CD4-positive, alpha-beta T cell treated with Interferon gamma for 1 hour (primary cell): Measurements from ENCODE around the gene ZNF609.
A peak's percentile ranks its signal among the peaks of the same experiment; 100 is the strongest.

Source experiments
- DNase-seq: peaks from one replicate; pipeline ENCODE4 v3.0.0-alpha.2; 2020

Gene ZNF609

DNA sequence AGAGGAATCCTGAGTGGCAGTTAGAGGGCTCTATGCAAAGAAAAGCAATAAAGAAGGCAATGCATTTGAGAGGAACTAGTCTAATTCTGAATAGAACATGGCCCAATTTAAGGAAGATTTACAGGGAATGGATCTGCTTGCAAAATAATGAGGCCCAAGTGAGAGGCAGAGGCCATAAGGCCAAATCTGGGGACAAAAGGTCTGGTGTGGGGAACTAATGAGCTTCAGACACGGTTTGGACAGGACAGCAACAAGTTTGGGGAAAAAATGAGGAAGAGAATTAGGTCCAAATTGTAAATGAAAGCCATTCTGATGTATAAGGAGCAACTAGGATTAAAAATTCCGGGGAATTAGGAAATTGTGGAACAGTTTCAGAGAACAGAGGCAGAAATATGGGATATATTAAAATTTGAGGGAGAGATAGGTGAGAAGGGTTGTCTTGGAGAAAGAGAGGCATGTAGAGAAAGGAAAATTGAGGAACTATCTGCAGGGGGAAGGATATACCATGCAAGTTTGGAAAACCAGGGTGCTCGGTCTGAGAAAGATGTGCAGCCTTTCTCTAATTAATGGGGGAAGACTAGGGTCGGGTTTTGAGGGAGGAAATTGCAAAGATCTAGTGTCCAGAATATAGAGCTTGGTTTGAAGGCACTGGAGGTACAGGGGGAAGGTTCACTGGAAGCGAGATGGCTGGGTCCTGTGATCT, 241.3 kb downstream of the ZNF609 start:
- no peak for DNase-seq

GRCh38 chr15:64702816-64703631, 242.6 kb downstream of the ZNF609 start:
- DNase-seq = peak; percentile 93

- DNase-seq = no peak
Observed at GRCh38 chr15:64703632-64703959, 243.2 kb downstream of the ZNF609 start.

- DNase-seq = no peak
Observed at GRCh38 chr15:64705006-64705405, 244.6 kb downstream of the ZNF609 start.

DNA sequence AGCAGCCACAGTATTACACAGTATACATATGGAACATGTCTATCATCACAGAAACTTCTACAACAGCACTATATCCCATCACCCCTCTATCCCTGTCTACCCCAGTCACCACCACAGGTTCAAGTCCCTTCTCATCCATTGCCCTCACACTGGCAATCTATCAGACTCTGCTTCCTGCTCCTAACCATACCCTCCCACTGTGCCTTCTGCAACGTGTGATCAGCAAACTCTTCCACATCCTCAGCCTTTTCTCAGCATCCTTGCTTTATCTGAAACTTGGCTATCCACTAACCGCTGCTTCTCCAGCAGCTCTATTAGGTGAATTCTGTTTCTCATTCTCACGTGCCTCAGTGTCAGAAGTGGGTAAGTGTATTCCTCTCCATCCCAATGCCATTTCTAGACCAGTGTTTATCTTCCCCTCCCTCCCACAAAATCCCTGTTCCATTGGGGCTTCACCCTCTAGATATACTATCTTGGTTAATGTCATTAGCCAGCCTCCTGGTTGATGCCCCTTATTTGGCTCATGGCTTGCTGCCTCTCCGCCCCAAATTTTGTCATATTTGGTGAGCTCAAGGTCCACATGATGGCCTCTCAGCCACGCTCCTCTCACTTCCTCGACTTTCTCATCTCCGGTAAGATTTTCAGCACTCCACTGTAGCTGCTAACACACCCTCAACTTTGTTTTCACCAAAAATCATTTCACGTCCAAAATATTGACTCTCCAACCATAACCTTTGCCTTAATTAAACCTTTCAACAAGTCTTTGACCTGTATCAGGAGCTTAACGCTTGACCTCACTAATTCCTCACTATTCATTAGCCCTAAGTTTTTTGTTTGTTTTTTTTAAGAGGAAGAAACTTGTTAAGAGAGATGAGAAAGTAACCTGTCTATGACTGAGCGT, 245.9 kb downstream of the ZNF609 start:
- no peak for DNase-seq

DNA sequence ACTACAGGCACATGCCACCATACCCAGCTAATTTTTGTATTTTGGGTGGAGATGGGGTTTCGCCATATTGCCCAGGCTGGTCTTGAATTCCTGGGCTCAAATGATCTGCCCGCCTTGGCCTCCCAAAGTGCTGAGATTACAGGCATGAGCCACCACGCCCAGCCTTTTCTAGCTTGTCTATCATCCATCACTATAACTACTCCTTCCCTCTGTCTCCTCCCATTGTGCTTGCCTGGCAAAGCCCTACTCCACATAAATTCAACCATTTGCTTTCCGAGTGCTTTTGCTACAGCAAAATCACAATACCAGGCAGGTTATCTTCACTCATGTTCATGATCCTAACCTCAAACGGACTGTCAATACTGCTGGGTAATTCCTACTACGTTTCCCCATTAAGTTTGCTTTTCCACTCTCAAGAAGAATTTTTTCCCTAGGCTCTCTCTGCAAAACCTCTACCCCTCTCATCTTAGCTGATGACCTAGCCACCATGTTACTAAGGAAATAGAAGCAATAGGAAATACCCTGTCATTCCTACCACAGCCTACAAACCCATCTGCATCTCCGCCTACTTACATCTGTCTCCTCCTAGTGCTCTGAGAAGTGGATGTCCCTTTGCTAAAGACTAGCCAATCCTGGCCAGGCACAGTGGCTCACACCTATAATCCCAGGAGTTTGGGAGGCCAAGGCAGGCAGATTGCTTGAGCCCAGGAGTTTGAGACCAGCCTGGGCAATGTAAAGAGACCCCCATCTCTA, 250.5 kb downstream of the ZNF609 start:
- DNase-seq = no peak

DNA sequence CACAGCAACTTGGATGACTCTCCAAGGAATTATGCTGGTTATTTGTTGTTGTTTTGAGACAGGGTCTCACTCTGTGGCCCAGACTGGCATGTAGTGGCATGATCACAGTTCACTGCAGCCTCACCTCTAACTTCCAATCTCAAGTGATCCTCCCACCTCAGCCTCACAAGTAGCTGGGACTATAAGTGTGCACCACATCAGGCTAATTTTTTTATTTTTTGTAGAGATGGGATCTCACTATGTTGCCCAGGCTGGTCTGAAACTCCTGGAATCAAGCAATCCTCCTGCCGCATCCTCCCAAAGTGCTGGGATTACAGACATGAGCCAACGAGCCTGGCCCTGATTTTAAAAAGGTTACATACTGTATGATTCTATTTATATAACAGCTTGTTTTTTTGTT, 252.0 kb downstream of the ZNF609 start:
- no peak for DNase-seq

GRCh38 chr15:64713592-64713991, 253.2 kb downstream of the ZNF609 start:
- DNase-seq = no peak

DNA sequence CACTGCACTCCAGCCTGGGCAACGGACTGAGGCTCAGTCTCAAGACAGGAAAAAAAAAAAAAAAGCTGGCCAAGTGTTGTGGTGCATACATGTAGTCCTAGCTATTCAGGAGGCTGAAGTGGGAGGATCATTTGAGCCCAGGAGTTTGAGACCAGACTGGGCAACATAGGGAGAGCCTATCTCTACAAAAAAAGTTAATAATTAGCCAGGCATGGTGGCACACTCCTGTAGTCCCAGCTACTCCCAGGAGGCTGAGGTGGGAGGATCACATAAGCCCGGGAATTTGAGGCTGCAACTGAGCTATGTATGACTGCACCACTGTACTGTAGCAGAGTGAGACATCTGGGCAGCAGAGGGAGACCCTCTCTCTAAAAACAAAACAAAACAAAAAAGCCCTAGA, 256.1 kb downstream of the ZNF609 start:
- DNase-seq = no peak

GRCh38 chr15:64717130-64717529, 256.8 kb downstream of the ZNF609 start:
- no peak for DNase-seq

- no peak for DNase-seq
Observed at GRCh38 chr15:64717735-64718495, 257.5 kb downstream of the ZNF609 start.

GRCh38 chr15:64720188-64720587, 259.8 kb downstream of the ZNF609 start:
- DNase-seq = no peak

DNA sequence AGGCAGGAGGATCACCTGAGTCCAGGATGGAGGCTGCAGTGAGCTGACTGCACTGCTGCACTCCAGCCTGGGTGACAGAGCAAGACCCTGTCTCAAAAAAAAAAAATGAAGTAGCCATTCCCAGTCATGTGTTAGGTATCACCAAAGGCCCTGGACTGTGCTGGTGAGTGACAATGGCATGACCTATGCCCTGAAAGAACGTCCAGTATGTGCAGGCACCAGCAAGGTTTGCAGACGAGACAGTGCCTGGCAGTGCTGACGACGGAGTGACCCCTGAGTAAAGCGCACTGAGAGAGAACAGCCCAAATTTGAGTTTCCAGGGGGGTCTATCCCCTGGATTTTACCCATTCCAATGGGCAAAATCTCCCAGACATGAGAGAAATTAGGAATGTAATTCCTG, 269.8 kb downstream of the ZNF609 start:
- no peak for DNase-seq

GRCh38 chr15:64731012-64731804, 270.8 kb downstream of the ZNF609 start:
- DNase-seq = peak; percentile 78

- no peak for DNase-seq
Observed at GRCh38 chr15:64731805-64732151, 271.4 kb downstream of the ZNF609 start.

DNA sequence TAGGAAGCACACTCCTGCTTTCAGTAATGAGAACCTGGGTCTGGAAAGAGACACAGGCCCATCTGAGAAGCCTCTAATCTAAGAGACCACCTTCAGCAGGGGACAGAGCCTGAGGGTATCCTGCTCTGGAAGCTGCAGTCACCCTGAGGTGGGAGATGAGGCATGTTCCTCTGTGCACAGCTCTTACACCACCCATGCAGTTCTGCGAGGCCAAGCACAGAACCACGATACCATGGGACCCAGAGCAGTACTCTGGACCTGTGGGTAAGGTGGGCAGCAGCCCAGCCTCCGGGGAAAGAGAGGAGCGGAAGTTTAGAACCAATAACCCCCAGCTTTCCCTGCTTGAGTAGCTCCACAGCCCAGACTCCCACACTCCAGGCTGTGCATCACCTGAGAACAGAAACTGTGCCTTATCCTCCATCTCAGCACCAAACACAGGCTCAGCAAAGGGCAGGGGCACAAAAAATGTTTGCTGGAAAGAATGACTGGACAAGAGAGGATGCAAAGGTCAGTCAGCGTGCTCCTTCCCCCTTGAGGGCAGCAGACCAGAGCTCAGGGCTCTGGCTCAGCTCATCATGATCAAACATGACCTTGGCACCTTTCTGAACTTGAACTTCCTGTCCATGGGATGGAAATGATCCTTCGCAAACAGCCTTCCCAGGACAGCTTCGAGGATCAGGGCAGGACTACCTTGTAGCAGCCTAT, 271.9 kb downstream of the ZNF609 start:
- DNase-seq = no peak
